ENCODE data around the gene TRMT61A. TPM values are rescaled to one million over a fixed set of nuclear protein-coding genes. Genes with fewer than 3 reads are reported as not detected.
A peak's percentile ranks its signal among the peaks of the same experiment; 100 is the strongest.

TRMT61A gene
- total and polyA plus RNA-seq, 8 donors: 3.3 to 16.1 (median 7.6) TPM

DNA sequence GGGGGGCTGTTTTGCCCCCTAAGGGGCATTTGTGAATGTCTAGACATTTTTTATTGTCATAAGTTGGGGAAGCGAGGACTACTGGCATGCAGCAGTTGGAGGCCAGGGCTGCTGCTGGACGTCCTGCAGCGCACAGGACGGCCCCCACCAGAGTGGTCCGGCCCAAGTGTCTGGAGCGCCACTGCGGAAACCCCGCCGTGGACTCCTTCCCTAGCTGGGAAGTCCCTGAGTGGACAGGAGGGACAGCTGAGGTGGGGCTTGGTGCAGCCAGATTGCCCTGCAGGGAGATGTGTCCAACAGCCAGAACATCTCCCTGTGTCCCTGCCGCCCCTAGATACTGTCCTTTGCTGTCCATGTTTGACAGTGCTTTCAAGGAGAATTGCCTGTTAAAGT lies 11.8 kb upstream of the TRMT61A start:
- Histone ChIP-seq H3K36me3 (no peaks in the 10 kb centered on the region), H3K4me1 (peaks cover 4 to 10% (median 4%) of the 10 kb centered on the region in 3 donors), H3K27me3 (no peaks in the 10 kb centered on the region), H3K27ac (no peak overlapping the region), H3K4me3 (no peak overlapping the region), H3K9me3 (no peaks in the 10 kb centered on the region)
- DNase-seq (peak in 3 of 6 donors; percentile 24 to 56 (median 49)), ATAC-seq (no peak), FAIRE-seq (no peak)
- TF ChIP-seq CTCF (IDR thresholded peaks at IDR 0.05): no peak
- WGBS, 2 donors: 72 to 80% methylated on average over 10 of the region's 10 CpGs
- intact Hi-C loops (cut with DNase I): loop anchor here in 1 of 3 donors (5.0 kb wide), 1 partner anchor 35 kb away; no protein-coding TSS in a partner anchor

GRCh38 chr14:103517721-103518421 lies 11.1 kb upstream of the TRMT61A start:
- WGBS, 2 donors: 30 to 38% methylated on average over 17 to 20 of the region's 20 CpGs
- ATAC-seq (no peak), FAIRE-seq (no peak), DNase-seq (peak in 3 of 6 donors; percentile 51 to 83 (median 68))
- no peaks in the 10 kb centered on the region for H3K9me3 ChIP-seq
- no peak overlapping the region for H3K27ac ChIP-seq
- TF ChIP-seq CTCF (IDR thresholded peaks at IDR 0.05): no peak
- no peaks in the 10 kb centered on the region for H3K36me3 ChIP-seq
- H3K27me3 ChIP-seq: no peaks in the 10 kb centered on the region
- H3K4me1 ChIP-seq: peaks cover 0 to 10% (median 4%) of the 10 kb centered on the region in 3 donors
- intact Hi-C loops (cut with DNase I): loop anchor here in 2 of 3 donors (2.0 to 5.0 kb wide), 2 partner anchors 29 to 34 kb away; no protein-coding TSS in a partner anchor
- no peak overlapping the region for H3K4me3 ChIP-seq

DNA sequence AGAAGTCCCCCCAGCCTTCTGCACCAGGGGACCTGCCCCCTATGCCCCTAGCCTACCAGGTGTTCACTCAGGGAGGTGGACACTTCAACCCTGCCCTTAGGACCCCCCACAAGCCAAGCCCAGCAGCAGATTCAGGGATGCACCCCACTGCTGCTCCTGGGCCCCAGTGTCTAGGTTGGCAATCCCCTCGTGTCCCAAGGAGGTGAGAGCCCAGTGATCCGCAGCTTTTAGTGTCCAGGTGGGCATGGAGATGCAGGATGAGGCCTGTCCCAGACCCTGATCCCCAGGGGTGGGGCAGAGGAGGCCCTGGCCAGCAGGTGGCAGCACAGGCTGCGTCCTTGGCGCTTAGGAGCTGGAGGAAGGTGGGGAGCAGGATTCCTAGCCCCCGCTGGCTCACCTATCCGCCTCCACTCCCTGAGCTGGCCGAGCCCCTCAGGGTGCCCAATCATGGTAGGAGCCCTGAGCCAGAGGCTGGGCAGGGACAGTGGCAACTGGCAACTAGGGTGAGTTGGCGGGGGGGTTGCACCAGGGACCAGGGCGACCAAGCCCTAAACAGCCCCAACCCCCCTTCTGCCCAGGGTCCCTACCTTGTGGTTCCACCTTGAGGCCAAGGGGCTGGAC lies 10.5 kb upstream of the TRMT61A start:
- Histone ChIP-seq H3K27ac (no peak overlapping the region), H3K4me1 (peaks cover 0 to 10% (median 4%) of the 10 kb centered on the region in 3 donors), H3K36me3 (no peaks in the 10 kb centered on the region), H3K9me3 (no peaks in the 10 kb centered on the region), H3K4me3 (no peak overlapping the region), H3K27me3 (no peaks in the 10 kb centered on the region)
- WGBS, 2 donors: 30 to 31% methylated on average over 9 of the region's 9 CpGs
- peak; percentile 25 to 61 (median 42) for ATAC-seq
- intact Hi-C loops (cut with DNase I): loop anchor here in 2 of 3 donors (2.0 to 5.0 kb wide), 2 partner anchors 28 to 34 kb away; no protein-coding TSS in a partner anchor
- FAIRE-seq: no peak
- peak in 5 of 6 donors; percentile 52 to 91 (median 81) for DNase-seq
- peak; percentile 76 to 88 (median 86) for TF ChIP-seq CTCF (IDR thresholded peaks at IDR 0.05)

DNA sequence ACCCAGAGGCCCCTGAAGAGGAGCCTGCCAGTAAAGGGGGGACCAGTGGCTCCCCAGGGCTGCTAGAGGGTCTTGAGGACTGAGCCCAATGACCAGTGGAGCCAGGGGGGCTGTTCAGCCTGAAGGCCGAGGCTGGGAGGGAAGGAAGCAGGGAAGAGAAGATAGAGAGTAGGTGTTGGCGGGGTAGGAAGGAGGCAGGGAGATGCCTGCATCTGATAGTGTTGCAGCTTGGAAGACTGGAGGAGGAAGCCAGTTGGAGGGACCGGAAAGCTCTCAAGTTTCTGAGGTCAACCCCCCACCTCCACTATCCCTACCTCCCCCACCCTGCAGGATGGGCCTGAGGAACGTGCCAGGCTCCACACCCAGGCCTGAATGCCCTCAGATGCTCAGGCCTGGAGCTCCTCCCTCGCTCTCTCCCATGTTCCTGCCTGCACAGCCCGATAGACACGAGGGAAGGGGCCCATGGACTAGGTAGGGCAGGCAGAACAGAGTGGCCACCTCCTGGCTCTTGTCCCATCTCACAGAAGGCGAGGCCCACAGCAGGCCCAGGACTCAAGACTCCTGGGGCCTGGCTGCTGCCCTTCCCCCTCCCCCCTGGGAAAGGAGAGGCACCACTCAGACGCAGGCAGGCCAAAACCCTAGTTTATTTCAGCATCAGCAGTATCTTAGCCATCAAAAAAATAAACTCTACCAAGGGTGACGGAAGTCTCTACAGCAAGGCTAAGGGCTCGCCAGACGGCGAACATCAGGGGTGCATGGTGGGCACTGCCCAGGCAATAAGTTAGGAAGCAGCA lies 9.8 kb upstream of the TRMT61A start:
- TF ChIP-seq CTCF (IDR thresholded peaks at IDR 0.05): no peak
- ATAC-seq: no peak
- H3K4me3 ChIP-seq: no peak overlapping the region
- intact Hi-C loops (cut with DNase I): loop anchor here in 2 of 3 donors (2.0 to 5.0 kb wide), 2 partner anchors 28 to 33 kb away; no protein-coding TSS in a partner anchor
- H3K27ac ChIP-seq: no peak overlapping the region
- 49 to 50% methylated on average over 13 of the region's 13 CpGs for WGBS, 2 donors
- H3K9me3 ChIP-seq: no peaks in the 10 kb centered on the region
- H3K4me1 ChIP-seq: peaks cover 0 to 10% (median 4%) of the 10 kb centered on the region in 3 donors
- no peaks in the 10 kb centered on the region for H3K27me3 ChIP-seq
- no peak for FAIRE-seq
- no peaks in the 10 kb centered on the region for H3K36me3 ChIP-seq
- peak in 3 of 6 donors; percentile 39 to 55 (median 45) for DNase-seq

All from pancreas (tissue), 10 donors.